CD14-positive monocyte (primary cell): ENCODE data around the gene MEIS2. TPM values are rescaled to one million over a fixed set of nuclear protein-coding genes. Genes with fewer than 3 reads are reported as not detected.

Experiments used
- DNase-seq, 3 donors: peaks; one replicate each; pipeline ENCODE4 v3.0.0-alpha.2; 2011 to 2022
- H2AFZ ChIP-seq: 2 replicates; pipeline ENCODE4 v1.6.0; 2012; ENCODE audit warnings: mild to moderate bottlenecking, low read depth, low read length, inconsistent platforms; ENCODE audit not compliant: insufficient read depth, poor library complexity, severe bottlenecking
- H3K27ac ChIP-seq, 2 donors: 1 replicate in 1 of 2; 2 replicates in 1 of 2; pipeline ENCODE4 v1.5.1; 2012 to 2013; ENCODE audit warnings: low read length in 2 of 2, control low read depth in 1 of 2, inconsistent platforms in 1 of 2, low read depth in 1 of 2, mild to moderate bottlenecking in 1 of 2
- H3K27me3 ChIP-seq, 2 donors: one replicate each; pipeline versions ENCODE4 v1.6.0 to v1.6.1; 2011 to 2013; ENCODE audit warnings: low read length in 2 of 2; ENCODE audit not compliant: control insufficient read depth in 2 of 2, insufficient read depth in 2 of 2
- H3K36me3 ChIP-seq, 2 donors: replicated peaks in 1 of 2; 1 replicate in 1 of 2; 2 replicates in 1 of 2; pipeline versions ENCODE4 v1.5.1 to v1.6.1; 2012 to 2013; ENCODE audit warnings: low read length in 2 of 2, control low read depth in 1 of 2, inconsistent platforms in 1 of 2, mild to moderate bottlenecking in 1 of 2; ENCODE audit not compliant: insufficient read depth in 2 of 2, control insufficient read depth in 1 of 2
- H3K4me1 ChIP-seq, 2 donors: 1 replicate in 1 of 2; 2 replicates in 1 of 2; pipeline versions ENCODE4 v1.5.1 to v1.6.1; 2012 to 2013; ENCODE audit warnings: low read length in 2 of 2, control low read depth in 1 of 2, inconsistent platforms in 1 of 2, mild to moderate bottlenecking in 1 of 2, moderate library complexity in 1 of 2; ENCODE audit not compliant: insufficient read depth in 2 of 2, control insufficient read depth in 1 of 2
- H3K4me2 ChIP-seq: replicated peaks from 2 replicates; pipeline ENCODE3; 2012; ENCODE audit warnings: low read length, moderate library complexity, mild to moderate bottlenecking; ENCODE audit not compliant: poor library complexity, severe bottlenecking; ENCODE audit errors: extremely low read depth
- H3K4me3 ChIP-seq, 3 experiments: fragments of 200-600 bp in 1 of 3; sonication (generic) in 1 of 3; replicated peaks in 1 of 3; 1 replicate in 2 of 3; 2 replicates in 1 of 3; pipeline ENCODE4 v1.5.1; 2011 to 2013; ENCODE audit warnings: low read length in 3 of 3, mild to moderate bottlenecking in 3 of 3, control low read depth in 2 of 3, low read depth in 2 of 3, inconsistent platforms in 1 of 3, moderate library complexity in 1 of 3
- H3K79me2 ChIP-seq: 2 replicates; pipeline ENCODE4 v1.6.0; 2012; ENCODE audit warnings: mild to moderate bottlenecking, control low read depth, inconsistent platforms, low read length, moderate library complexity; ENCODE audit not compliant: insufficient read depth
- H3K9ac ChIP-seq: 2 replicates; pipeline ENCODE4 v1.6.0; 2017; ENCODE audit warnings: low read length, mild to moderate bottlenecking; ENCODE audit not compliant: insufficient read depth, poor library complexity, severe bottlenecking
- H3K9me3 ChIP-seq, 2 donors: replicated peaks in 1 of 2; 1 replicate in 1 of 2; 2 replicates in 1 of 2; pipeline versions ENCODE4 v1.5.1 to v1.6.1; 2012 to 2013; ENCODE audit warnings: low read length in 2 of 2, control low read depth in 1 of 2; ENCODE audit not compliant: control insufficient read depth in 1 of 2, insufficient read depth in 1 of 2
- H4K20me1 ChIP-seq: 2 replicates; pipeline ENCODE4 v1.6.0; 2012; ENCODE audit warnings: mild to moderate bottlenecking, low read length, control low read depth, moderate library complexity; ENCODE audit not compliant: insufficient read depth
- H3K27ac Mint-ChIP-seq, 7 donors: one replicate each; pipeline ENCODE4 v1.8.0; 2020; ENCODE audit warnings: mild to moderate bottlenecking in 7 of 7, mixed read lengths in 7 of 7, moderate library complexity in 6 of 7, inconsistent platforms in 2 of 7
- H3K27me3 Mint-ChIP-seq, 3 donors: one replicate each; pipeline ENCODE4 v1.8.0; 2021 to 2022; ENCODE audit warnings: low read depth in 3 of 3, mild to moderate bottlenecking in 3 of 3, mixed read lengths in 3 of 3, moderate library complexity in 3 of 3, inconsistent platforms in 1 of 3
- H3K36me3 Mint-ChIP-seq, 2 donors: one replicate each; pipeline ENCODE4 v1.8.0; 2020; ENCODE audit warnings: mixed read lengths in 2 of 2, inconsistent platforms in 1 of 2, mild to moderate bottlenecking in 1 of 2
- H3K4me1 Mint-ChIP-seq: one replicate; pipeline ENCODE4 v1.8.0; 2020; ENCODE audit warnings: mild to moderate bottlenecking, mixed read lengths
- H3K4me3 Mint-ChIP-seq, 2 donors: one replicate each; pipeline ENCODE4 v1.8.0; 2020; ENCODE audit warnings: mild to moderate bottlenecking in 2 of 2, mixed read lengths in 2 of 2, moderate library complexity in 1 of 2
- H3K9me3 Mint-ChIP-seq, 7 donors: one replicate each; pipeline ENCODE4 v1.8.0; 2020 to 2022; ENCODE audit warnings: mixed read lengths in 7 of 7, mild to moderate bottlenecking in 6 of 7, moderate library complexity in 6 of 7, inconsistent platforms in 2 of 7
- CTCF ChIP-seq: fragments of 200-600 bp; IDR thresholded peaks from one replicate; pipeline ENCODE4 v1.8.0; 2022; ENCODE audit warnings: antibody characterized with exemption, mild to moderate bottlenecking
- WGBS: methylation state at CpG from one replicate; pipeline ENCODE4 v1.1.5; 2013; ENCODE audit warnings: missing lambda C conversion rate; ENCODE audit not compliant: insufficient coverage; 5-methylcytosine and 5-hydroxymethylcytosine counted together
- intact Hi-C, 2 donors: fragments of 100-400 bp; cut with micrococcal nuclease; formaldehyde crosslinking; loops; one replicate each; pipeline versions ENCODE4 v1.15.0 to v1.15.1; 2023
- polyA plus RNA-seq, 3 donors: library from polyadenylated mRNA; depleted of rRNA in 1 of 3; unstranded in 2 of 3; stranded (reverse) in 1 of 3; fragments of 300-500 nt in 2 of 3; fragments of >200 nt in 1 of 3; fragmentation: Illumina TruSeq in 2 of 3; gene quantifications; 1 replicate in 2 of 3; 2 replicates in 1 of 3; pipeline ENCODE4 v1.2.3, GENCODE V29; 2012 to 2021

Gene MEIS2
- polyA plus RNA-seq, 3 donors, result not detected

GRCh38 chr15:36964626-36965025 lies 135.7 kb downstream of the MEIS2 start:
- no peak for TF ChIP-seq CTCF
- Mint-ChIP-seq H3K4me3 (no peak overlapping the region), H3K27ac (no peak overlapping the region), H3K9me3 (peaks cover 0 to 4% (median 0%) of the 10 kb centered on the region in 7 donors), H3K27me3 (peaks cover 0 to 3% (median 0%) of the 10 kb centered on the region in 3 donors), H3K4me1 (no peaks in the 10 kb centered on the region), H3K36me3 (no peaks in the 10 kb centered on the region)
- Histone ChIP-seq H2AFZ (no peak overlapping the region), H3K4me2 (no peak overlapping the region), H4K20me1 (no peaks in the 10 kb centered on the region), H3K79me2 (no peaks in the 10 kb centered on the region), H3K4me1 (no peaks in the 10 kb centered on the region), H3K36me3 (no peaks in the 10 kb centered on the region), H3K4me3 (no peak overlapping the region), H3K27ac (no peak overlapping the region), H3K27me3 (no peaks in the 10 kb centered on the region), H3K9me3 (no peaks in the 10 kb centered on the region), H3K9ac (no peak overlapping the region)
- intact Hi-C loops, result no loop called here
- no peak for DNase-seq

- Mint-ChIP-seq H3K27me3 (peaks cover 0 to 2% (median 0%) of the 10 kb centered on the region in 3 donors), H3K9me3 (peaks cover 0 to 2% (median 0%) of the 10 kb centered on the region in 7 donors), H3K27ac (no peak overlapping the region), H3K4me1 (no peaks in the 10 kb centered on the region), H3K36me3 (no peaks in the 10 kb centered on the region), H3K4me3 (no peak overlapping the region)
- no peak overlapping the region for H2AFZ ChIP-seq
- H3K4me2 ChIP-seq, result no peak overlapping the region
- H3K36me3 ChIP-seq, result no peaks in the 10 kb centered on the region
- WGBS, result 100% methylated on average over 1 of the region's 1 CpG
- H3K27me3 ChIP-seq, result no peaks in the 10 kb centered on the region
- H3K79me2 ChIP-seq, result no peaks in the 10 kb centered on the region
- H3K9ac ChIP-seq, result no peak overlapping the region
- no peak for TF ChIP-seq CTCF
- no peaks in the 10 kb centered on the region for H4K20me1 ChIP-seq
- intact Hi-C loops, result no loop called here
- H3K27ac ChIP-seq, result no peak overlapping the region
- no peaks in the 10 kb centered on the region for H3K9me3 ChIP-seq
- H3K4me1 ChIP-seq, result no peaks in the 10 kb centered on the region
- no peak for DNase-seq
- no peak overlapping the region for H3K4me3 ChIP-seq
Measured at GRCh38 chr15:36961956-36962355, 138.4 kb downstream of the MEIS2 start.
